Breast epithelium (tissue), 4 donors: Measurements from ENCODE around the gene TCP11L2. TPM values are rescaled to one million over a fixed set of nuclear protein-coding genes. Genes with fewer than 3 reads are reported as not detected.
"Not testable (repeated sequence)": the region's sequence is repeated elsewhere in the genome, so short reads cannot be mapped to it uniquely, and the experiment has no call there.

Experiments
- DNase-seq, 2 donors: peaks; one replicate each; pipeline ENCODE4 v3.0.0-alpha.2; 2019; ENCODE audit warnings: low spot score in 2 of 2
- H3K27ac ChIP-seq, 2 donors: fragments of 200-600 bp; sonication (generic) in 1 of 2; one replicate each; pipeline ENCODE4 v1.5.1; 2016 to 2019; ENCODE audit warnings: mild to moderate bottlenecking in 1 of 2
- H3K27me3 ChIP-seq, 2 donors: fragments of 200-600 bp; sonication (generic) in 1 of 2; one replicate each; pipeline versions ENCODE4 v1.5.1 to v1.6.0; 2017 to 2019; ENCODE audit warnings: control low read depth in 1 of 2, mild to moderate bottlenecking in 1 of 2
- H3K36me3 ChIP-seq: fragments of 200-600 bp; one replicate; pipeline ENCODE4 v1.5.1; 2019
- H3K4me1 ChIP-seq, 2 donors: fragments of 200-600 bp; sonication (generic); one replicate each; pipeline ENCODE4 v1.5.1; 2016 to 2019; ENCODE audit warnings: control low read depth in 1 of 2
- H3K4me3 ChIP-seq, 3 donors: fragments of 200-600 bp; sonication (generic); 1 replicate in 2 of 3; 2 replicates in 1 of 3; pipeline ENCODE4 v1.5.1; 2016 to 2019; ENCODE audit warnings: mild to moderate bottlenecking in 3 of 3, moderate library complexity in 2 of 3
- H3K9me3 ChIP-seq, 2 donors: fragments of 200-600 bp; sonication (generic) in 1 of 2; one replicate each; pipeline ENCODE4 v1.5.1; 2016 to 2019; ENCODE audit warnings: control low read depth in 1 of 2
- POLR2A ChIP-seq: fragments of 450-650 bp; IDR thresholded peaks from one replicate; pipeline ENCODE4 v1.6.1; 2016; ENCODE audit warnings: antibody characterized with exemption, mild to moderate bottlenecking, moderate library complexity
- POLR2AphosphoS5 ChIP-seq, 3 donors: sonication (generic); formaldehyde crosslinking; IDR thresholded peaks; one replicate each; pipeline ENCODE4 v1.6.1; 2017; ENCODE audit warnings: antibody characterized with exemption in 3 of 3
- intact Hi-C: fragments of 100-400 bp; cut with DNase I; formaldehyde crosslinking; loops from one replicate; pipeline ENCODE4 v1.15.1; 2023; ENCODE audit warnings: low total_unique reads
- total RNA-seq, 3 donors: library from RNA; depleted of rRNA; stranded (reverse); fragments of >200 nt; gene quantifications; one replicate each; pipeline ENCODE4 v1.1.0, GENCODE V29; 2016
- TF ChIP-seq, protein P1 (sequence below), 3 donors: fragments of 450-650 bp; IDR thresholded peaks; one replicate each; pipeline ENCODE4 v1.5.1; 2016 to 2017; ENCODE audit warnings: antibody characterized with exemption in 3 of 3, mild to moderate bottlenecking in 3 of 3, moderate library complexity in 3 of 3

Gene TCP11L2
- total RNA-seq, 3 donors from 2014 or later = 31.2 to 53.7 (median 35.4) TPM

GRCh38 chr12:106369624-106370346, 67.3 kb downstream of the TCP11L2 start:
- Histone ChIP-seq H3K9me3 (no peaks in the 10 kb centered on the region), H3K4me3 (no peak overlapping the region), H3K27me3 (no peaks in the 10 kb centered on the region), H3K4me1 (no peaks in the 10 kb centered on the region), H3K27ac (peak overlapping the region in 1 of 2 donors; percentile 13), H3K36me3 (peaks cover 6% of the 10 kb centered on the region)
- no peak for DNase-seq
- intact Hi-C loops = no loop called here
- TF ChIP-seq, protein P1, sequence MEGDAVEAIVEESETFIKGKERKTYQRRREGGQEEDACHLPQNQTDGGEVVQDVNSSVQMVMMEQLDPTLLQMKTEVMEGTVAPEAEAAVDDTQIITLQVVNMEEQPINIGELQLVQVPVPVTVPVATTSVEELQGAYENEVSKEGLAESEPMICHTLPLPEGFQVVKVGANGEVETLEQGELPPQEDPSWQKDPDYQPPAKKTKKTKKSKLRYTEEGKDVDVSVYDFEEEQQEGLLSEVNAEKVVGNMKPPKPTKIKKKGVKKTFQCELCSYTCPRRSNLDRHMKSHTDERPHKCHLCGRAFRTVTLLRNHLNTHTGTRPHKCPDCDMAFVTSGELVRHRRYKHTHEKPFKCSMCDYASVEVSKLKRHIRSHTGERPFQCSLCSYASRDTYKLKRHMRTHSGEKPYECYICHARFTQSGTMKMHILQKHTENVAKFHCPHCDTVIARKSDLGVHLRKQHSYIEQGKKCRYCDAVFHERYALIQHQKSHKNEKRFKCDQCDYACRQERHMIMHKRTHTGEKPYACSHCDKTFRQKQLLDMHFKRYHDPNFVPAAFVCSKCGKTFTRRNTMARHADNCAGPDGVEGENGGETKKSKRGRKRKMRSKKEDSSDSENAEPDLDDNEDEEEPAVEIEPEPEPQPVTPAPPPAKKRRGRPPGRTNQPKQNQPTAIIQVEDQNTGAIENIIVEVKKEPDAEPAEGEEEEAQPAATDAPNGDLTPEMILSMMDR (IDR thresholded peaks at IDR 0.05) = no peak
- no peak for TF ChIP-seq POLR2AphosphoS5 (IDR thresholded peaks at IDR 0.05)
- TF ChIP-seq POLR2A = no peak

DNA sequence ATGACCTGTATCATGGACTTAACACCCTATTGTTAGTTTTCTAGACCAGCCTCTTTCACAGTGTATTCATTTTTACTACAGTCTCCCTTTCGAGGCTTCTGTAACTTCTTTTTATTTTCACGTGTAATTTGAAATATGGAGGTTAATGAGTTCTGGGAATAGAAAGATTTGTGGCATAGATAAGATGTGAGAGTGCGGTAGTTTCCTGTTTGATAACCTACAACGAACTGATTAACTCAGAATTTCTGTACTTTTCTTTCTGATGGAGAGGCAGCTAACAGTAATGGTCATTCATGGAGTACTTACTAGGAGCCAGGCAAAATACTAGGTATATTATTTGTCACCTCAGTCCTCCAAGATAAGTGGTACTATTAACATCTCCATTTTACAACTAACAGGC, 76.3 kb downstream of the TCP11L2 start:
- no peak for DNase-seq
- H3K4me3 ChIP-seq = no peak overlapping the region
- TF ChIP-seq, protein P1 (IDR thresholded peaks at IDR 0.05) = no peak
- TF ChIP-seq POLR2A (no peak), POLR2AphosphoS5 (IDR thresholded peaks at IDR 0.05) (no peak)
- H3K27ac ChIP-seq = no peak overlapping the region
- intact Hi-C loops = no loop called here
- H3K27me3 ChIP-seq = no peaks in the 10 kb centered on the region
- H3K4me1 ChIP-seq = no peaks in the 10 kb centered on the region
- no peaks in the 10 kb centered on the region for H3K36me3 ChIP-seq
- H3K9me3 ChIP-seq = peaks cover 0 to 8% of the 10 kb centered on the region in 2 donors

- no peak for DNase-seq
- Histone ChIP-seq H3K4me1 (no peaks in the 10 kb centered on the region), H3K27me3 (no peaks in the 10 kb centered on the region), H3K9me3 (peaks cover 0 to 8% of the 10 kb centered on the region in 2 donors), H3K4me3 (no peak overlapping the region), H3K36me3 (no peaks in the 10 kb centered on the region), H3K27ac (no peak overlapping the region)
- TF ChIP-seq POLR2A (no peak), POLR2AphosphoS5 (IDR thresholded peaks at IDR 0.05) (no peak)
- TF ChIP-seq, protein P1 (IDR thresholded peaks at IDR 0.05) = no peak
- intact Hi-C loops = loop anchor here (10.0 kb wide), 1 partner anchor 464 kb away; no protein-coding TSS in a partner anchor
Observed at GRCh38 chr12:106380954-106381353, 78.4 kb downstream of the TCP11L2 start.

DNA sequence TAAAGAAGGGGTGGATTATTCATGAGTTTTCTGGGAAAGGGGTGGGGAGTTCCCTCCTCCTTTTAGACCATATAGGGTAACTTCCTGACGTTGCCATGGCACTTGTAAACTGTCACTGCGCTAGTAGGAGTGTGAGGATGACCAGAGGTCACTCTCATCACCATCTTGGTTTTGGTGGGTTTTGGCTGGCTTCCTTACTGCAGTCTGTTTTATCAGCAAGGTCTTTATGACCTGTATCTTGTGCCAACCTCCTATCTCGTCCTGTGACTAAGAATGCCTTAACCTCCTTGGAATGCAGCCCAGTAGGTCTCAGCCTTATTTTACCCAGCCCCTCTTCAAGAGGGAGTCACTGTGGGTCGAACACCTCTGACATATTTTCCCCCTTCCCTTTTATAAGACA, 79.3 kb downstream of the TCP11L2 start:
- H3K4me1 ChIP-seq, H3K36me3 ChIP-seq, H3K27ac ChIP-seq, DNase-seq, H3K27me3 ChIP-seq, H3K4me3 ChIP-seq, H3K9me3 ChIP-seq: not testable (repeated sequence)
- intact Hi-C loops = loop anchor here (10.0 kb wide), 1 partner anchor 463 kb away; no protein-coding TSS in a partner anchor

GRCh38 chr12:106386813-106387535, 84.4 kb downstream of the TCP11L2 start:
- Histone ChIP-seq H3K27me3 (no peaks in the 10 kb centered on the region), H3K27ac (no peak overlapping the region), H3K9me3 (peaks cover 0 to 8% of the 10 kb centered on the region in 2 donors), H3K36me3 (no peaks in the 10 kb centered on the region), H3K4me3 (no peak overlapping the region), H3K4me1 (no peaks in the 10 kb centered on the region)
- TF ChIP-seq POLR2A = no peak
- no peak for TF ChIP-seq POLR2AphosphoS5 (IDR thresholded peaks at IDR 0.05)
- TF ChIP-seq, protein P1 (IDR thresholded peaks at IDR 0.05) = no peak
- DNase-seq = no peak
- intact Hi-C loops = loop anchor here (10.0 kb wide), 1 partner anchor 458 kb away; no protein-coding TSS in a partner anchor
